Keratinocyte (primary cell): Measurements from ENCODE around the gene SERPIND1. TPM values are rescaled to one million over a fixed set of nuclear protein-coding genes. Genes with fewer than 3 reads are reported as not detected.

ENCODE experiments used
- DNase-seq: peaks from one replicate; pipeline ENCODE4 v3.0.0-alpha.2; 2011; ENCODE audit warnings: low read depth, missing footprints, low spot score
- FAIRE-seq: peaks from 2 replicates; lab custom pipeline; 2011; peaks lifted over from hg19 to GRCh38; lab: Jason Lieb, UNC
- H2AFZ ChIP-seq: 2 replicates; pipeline ENCODE4 v1.6.0; 2012; ENCODE audit warnings: low read length, control low read depth, inconsistent platforms; ENCODE audit not compliant: control insufficient read depth
- H3K27ac ChIP-seq: 2 replicates; pipeline ENCODE4 v1.5.1; 2011; ENCODE audit warnings: low read length; ENCODE audit not compliant: control insufficient read depth, insufficient read depth
- H3K27me3 ChIP-seq: 3 replicates; pipeline ENCODE4 v1.6.0; 2011; ENCODE audit warnings: low read length; ENCODE audit not compliant: control insufficient read depth, insufficient read depth; ENCODE audit errors: extremely low read depth
- H3K36me3 ChIP-seq, 2 experiments: 2 replicates in 1 of 2; 3 replicates in 1 of 2; pipeline ENCODE4 v1.5.1; 2011; ENCODE audit warnings: low read length in 2 of 2, mild to moderate bottlenecking in 1 of 2; ENCODE audit not compliant: control insufficient read depth in 2 of 2, insufficient read depth in 2 of 2; ENCODE audit errors: extremely low read depth in 1 of 2
- H3K4me1 ChIP-seq: 3 replicates; pipeline ENCODE4 v1.5.1; 2011; ENCODE audit warnings: low read length; ENCODE audit not compliant: control insufficient read depth, insufficient read depth; ENCODE audit errors: extremely low read depth
- H3K4me2 ChIP-seq: 3 replicates; pipeline ENCODE4 v1.6.0; 2011; ENCODE audit warnings: low read depth, low read length; ENCODE audit not compliant: control insufficient read depth, insufficient read depth; ENCODE audit errors: extremely low read depth
- H3K4me3 ChIP-seq, 3 experiments: fragments of 200-600 bp in 1 of 3; sonication (generic) in 1 of 3; 2 replicates in 2 of 3; 3 replicates in 1 of 3; pipeline ENCODE4 v1.5.1; 2011 to 2016; ENCODE audit warnings: low read length in 3 of 3, mild to moderate bottlenecking in 3 of 3, control low read depth in 2 of 3, inconsistent platforms in 1 of 3, low read depth in 1 of 3, mixed read lengths in 1 of 3, mixed run types in 1 of 3, moderate library complexity in 1 of 3; ENCODE audit not compliant: control insufficient read depth in 2 of 3, insufficient read depth in 2 of 3; ENCODE audit errors: extremely low read depth in 1 of 3
- H3K79me2 ChIP-seq: 2 replicates; pipeline ENCODE4 v1.6.0; 2012; ENCODE audit warnings: low read length; ENCODE audit not compliant: control insufficient read depth, insufficient read depth
- H3K9ac ChIP-seq: 3 replicates; pipeline ENCODE4 v1.6.0; 2011; ENCODE audit warnings: low read length; ENCODE audit not compliant: control insufficient read depth, insufficient read depth; ENCODE audit errors: extremely low read depth
- H3K9me1 ChIP-seq: 3 replicates; pipeline ENCODE4 v1.6.0; 2011; ENCODE audit warnings: low read length; ENCODE audit not compliant: control insufficient read depth, insufficient read depth; ENCODE audit errors: extremely low read depth
- H3K9me3 ChIP-seq: 2 replicates; pipeline ENCODE4 v1.5.1; 2012; ENCODE audit warnings: low read depth, low read length; ENCODE audit not compliant: control insufficient read depth
- H4K20me1 ChIP-seq: 3 replicates; pipeline ENCODE4 v1.6.0; 2011; ENCODE audit warnings: low read length; ENCODE audit not compliant: control insufficient read depth, insufficient read depth; ENCODE audit errors: extremely low read depth
- EZH2 ChIP-seq: IDR thresholded peaks from one replicate; pipeline ENCODE4 v1.6.1; 2012; ENCODE audit warnings: inconsistent platforms, mild to moderate bottlenecking, low read length, moderate library complexity
- dilution Hi-C: fragments of 300-500 bp; cut with MboI; formaldehyde crosslinking; loops from one replicate; pipeline ENCODE4 v1.7.0; 2020; ENCODE audit warnings: low sequenced_read_pairs; ENCODE audit not compliant: extremely low pct_ligation_motif_present
- polyA plus RNA-seq, 5 experiments: library from polyadenylated mRNA; depleted of rRNA in 3 of 5; stranded (reverse) in 3 of 5; stranded (forward) in 1 of 5; unstranded in 1 of 5; fragments of >200 nt; gene quantifications; 1 replicate in 1 of 5; 2 replicates in 3 of 5; 3 replicates in 1 of 5; pipeline versions ENCODE4 v1.2.1 to v1.2.3, GENCODE V29; 2011 to 2012; ENCODE audit warnings: missing spikeins in 2 of 5, low read depth in 1 of 5, low replicate concordance in 1 of 5
- TF ChIP-seq, protein P1 (sequence below), 3 experiments: IDR thresholded peaks in 1 of 3; conservative IDR thresholded peaks in 1 of 3; optimal IDR thresholded peaks in 1 of 3; 2 replicates in 2 of 3; 3 replicates in 1 of 3; pipeline versions ENCODE3 to v1.5.1; 2011; ENCODE audit warnings: low read length in 3 of 3, mild to moderate bottlenecking in 3 of 3, moderate library complexity in 2 of 3, control low read depth in 1 of 3, inconsistent platforms in 1 of 3; ENCODE audit not compliant: insufficient read depth in 2 of 3; ENCODE audit errors: extremely low read depth in 1 of 3

SERPIND1 gene
- polyA plus RNA-seq, 1 donor (not counting 4 experiments of a cell fraction or from before 2014, with no cell fraction given): not detected

DNA sequence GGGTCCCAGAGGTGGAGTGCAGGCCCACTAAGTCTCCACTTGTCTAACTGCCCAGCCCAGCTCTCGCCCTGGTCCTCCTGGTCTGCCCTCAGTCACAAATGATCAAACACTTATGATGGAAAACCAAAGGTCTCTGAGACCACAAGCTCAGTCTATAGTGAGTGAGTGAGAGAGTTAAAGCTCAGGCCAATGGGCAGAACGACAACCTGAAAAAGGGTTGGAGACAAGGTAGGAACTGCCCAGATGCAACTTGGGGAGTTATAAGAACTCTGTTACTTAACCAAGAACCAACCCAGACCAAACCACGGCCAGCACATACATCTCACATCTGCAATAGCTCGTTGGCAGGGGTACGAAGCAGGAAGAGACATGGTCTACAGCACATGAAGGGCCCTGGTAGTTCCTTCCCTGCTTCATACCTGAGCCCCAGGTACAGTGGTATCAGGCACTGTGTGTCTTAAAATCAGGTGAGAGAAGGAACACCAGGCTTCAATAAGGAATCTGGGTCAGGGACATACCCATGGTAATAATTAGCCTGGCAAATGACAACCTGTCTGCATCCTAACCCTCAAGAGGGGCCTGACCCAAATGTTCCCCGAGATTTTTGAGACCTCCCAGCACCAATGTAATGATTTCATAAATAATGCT lies 35.7 kb downstream of the SERPIND1 start:
- Histone ChIP-seq H3K4me2 (no peak overlapping the region), H3K27ac (no peak overlapping the region), H3K4me1 (peaks cover 9% of the 10 kb centered on the region), H3K9me1 (no peaks in the 10 kb centered on the region), H2AFZ (no peak overlapping the region), H3K79me2 (no peaks in the 10 kb centered on the region), H3K27me3 (no peaks in the 10 kb centered on the region), H4K20me1 (no peaks in the 10 kb centered on the region), H3K9me3 (no peaks in the 10 kb centered on the region), H3K36me3 (peaks cover 15 to 26% of the 10 kb centered on the region in 2 experiments), H3K4me3 (no peak overlapping the region), H3K9ac (no peak overlapping the region)
- TF ChIP-seq, protein P1, sequence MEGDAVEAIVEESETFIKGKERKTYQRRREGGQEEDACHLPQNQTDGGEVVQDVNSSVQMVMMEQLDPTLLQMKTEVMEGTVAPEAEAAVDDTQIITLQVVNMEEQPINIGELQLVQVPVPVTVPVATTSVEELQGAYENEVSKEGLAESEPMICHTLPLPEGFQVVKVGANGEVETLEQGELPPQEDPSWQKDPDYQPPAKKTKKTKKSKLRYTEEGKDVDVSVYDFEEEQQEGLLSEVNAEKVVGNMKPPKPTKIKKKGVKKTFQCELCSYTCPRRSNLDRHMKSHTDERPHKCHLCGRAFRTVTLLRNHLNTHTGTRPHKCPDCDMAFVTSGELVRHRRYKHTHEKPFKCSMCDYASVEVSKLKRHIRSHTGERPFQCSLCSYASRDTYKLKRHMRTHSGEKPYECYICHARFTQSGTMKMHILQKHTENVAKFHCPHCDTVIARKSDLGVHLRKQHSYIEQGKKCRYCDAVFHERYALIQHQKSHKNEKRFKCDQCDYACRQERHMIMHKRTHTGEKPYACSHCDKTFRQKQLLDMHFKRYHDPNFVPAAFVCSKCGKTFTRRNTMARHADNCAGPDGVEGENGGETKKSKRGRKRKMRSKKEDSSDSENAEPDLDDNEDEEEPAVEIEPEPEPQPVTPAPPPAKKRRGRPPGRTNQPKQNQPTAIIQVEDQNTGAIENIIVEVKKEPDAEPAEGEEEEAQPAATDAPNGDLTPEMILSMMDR (optimal IDR thresholded peaks at IDR 0.05 in 1 of 3, IDR thresholded peaks at IDR 0.05 in 1 of 3, conservative IDR thresholded peaks at IDR 0.05 in 1 of 3; ENCODE audit: extremely low read depth in 1 of 3, insufficient read depth in 2 of 3, low read length in 3 of 3): no peak
- no peak for TF ChIP-seq EZH2
- no peak for FAIRE-seq
- DNase-seq: no peak
- dilution Hi-C loops: no loop called here

DNA sequence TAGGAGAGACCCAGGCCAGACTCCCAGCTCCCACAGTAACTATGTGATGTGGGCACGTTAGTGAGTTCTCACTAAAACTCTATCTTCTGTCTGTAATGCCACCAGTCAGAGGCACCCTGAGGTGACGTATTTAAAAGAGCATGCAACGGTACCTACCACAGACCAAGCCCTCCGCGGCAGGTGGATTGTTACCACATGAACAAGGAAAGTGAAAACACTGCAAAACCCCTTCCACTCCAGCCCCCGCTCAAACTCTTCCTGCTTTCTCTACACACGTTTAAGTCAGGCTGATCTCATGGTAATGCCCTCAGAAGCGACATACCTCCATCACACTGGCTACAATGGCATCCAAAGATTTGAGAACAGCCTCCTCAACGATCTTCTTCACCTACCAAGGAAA lies 36.7 kb downstream of the SERPIND1 start:
- H3K4me1 ChIP-seq: peaks cover 9% of the 10 kb centered on the region
- no peaks in the 10 kb centered on the region for H4K20me1 ChIP-seq
- FAIRE-seq: no peak
- TF ChIP-seq EZH2: no peak
- TF ChIP-seq, protein P1 (optimal IDR thresholded peaks at IDR 0.05 in 1 of 3, IDR thresholded peaks at IDR 0.05 in 1 of 3, conservative IDR thresholded peaks at IDR 0.05 in 1 of 3; ENCODE audit: extremely low read depth in 1 of 3, insufficient read depth in 2 of 3, low read length in 3 of 3): no peak
- no peaks in the 10 kb centered on the region for H3K79me2 ChIP-seq
- H3K4me2 ChIP-seq: no peak overlapping the region
- no peak overlapping the region for H3K9ac ChIP-seq
- H3K9me1 ChIP-seq: no peaks in the 10 kb centered on the region
- no peak overlapping the region for H3K4me3 ChIP-seq
- H3K27me3 ChIP-seq: no peaks in the 10 kb centered on the region
- no peaks in the 10 kb centered on the region for H3K9me3 ChIP-seq
- no peak overlapping the region for H3K27ac ChIP-seq
- H3K36me3 ChIP-seq: peaks cover 12 to 26% of the 10 kb centered on the region in 2 experiments
- dilution Hi-C loops: no loop called here
- H2AFZ ChIP-seq: no peak overlapping the region
- DNase-seq: no peak
